SK-N-SH treated with all-trans-retinoic acid at 6 μM for 48 hours (cell line): ENCODE measurements around the gene POLE2.
A peak's percentile ranks its signal among the peaks of the same experiment; 100 is the strongest.

Experiments used
- ATAC-seq: fragments of 200-7000 bp; cut with Tn5 transposase; 3 replicates; pipeline ENCODE4 v1.9.1; 2020; ENCODE audit warnings: mild to moderate bottlenecking, moderate library complexity
- ARNTL ChIP-seq: fragments of 450-650 bp; formaldehyde crosslinking; IDR thresholded peaks from 2 replicates; pipeline ENCODE4 v1.5.0; 2020; ENCODE audit warnings: low read depth, mild to moderate bottlenecking, moderate library complexity, borderline replicate concordance
- BACH2 ChIP-seq: fragments of 250-450 bp; sonication (Bioruptor Pico); IDR thresholded peaks from 2 replicates; pipeline ENCODE4 v1.9.0; 2021; ENCODE audit warnings: mild to moderate bottlenecking, borderline replicate concordance
- ISL1 ChIP-seq: fragments of 250-450 bp; sonication (Bioruptor Pico); IDR thresholded peaks from 2 replicates; pipeline ENCODE4 v2.1.2; 2022; ENCODE audit warnings: mild to moderate bottlenecking, moderate library complexity
- OSR1 ChIP-seq: fragments of 250-450 bp; sonication (Bioruptor Pico); IDR thresholded peaks from 2 replicates; pipeline ENCODE4 v1.8.0; 2022; ENCODE audit warnings: moderate library complexity, mild to moderate bottlenecking, inconsistent platforms
- RARB ChIP-seq: fragments of 250-450 bp; sonication (Bioruptor Pico); IDR thresholded peaks from 2 replicates; pipeline ENCODE4 v1.8.0; 2021; ENCODE audit warnings: mild to moderate bottlenecking, moderate library complexity
- SNAI2 ChIP-seq: fragments of 250-450 bp; sonication (Bioruptor Pico); IDR thresholded peaks from 2 replicates; pipeline ENCODE4 v1.5.0; 2020; ENCODE audit warnings: mild to moderate bottlenecking, moderate library complexity
- TCF4 ChIP-seq: fragments of 250-450 bp; sonication (Bioruptor Pico); IDR thresholded peaks from 2 replicates; pipeline ENCODE4 v1.8.0; 2021; ENCODE audit warnings: mild to moderate bottlenecking, moderate library complexity, borderline replicate concordance
- TOX ChIP-seq: fragments of 250-450 bp; sonication (Bioruptor Pico); IDR thresholded peaks from 2 replicates; pipeline ENCODE4 v1.8.0; 2021; ENCODE audit warnings: mild to moderate bottlenecking, moderate library complexity, borderline replicate concordance
- ZFP3 ChIP-seq: fragments of 250-450 bp; sonication (Bioruptor Pico); IDR thresholded peaks from 2 replicates; pipeline ENCODE4 v1.5.0; 2020; ENCODE audit warnings: mild to moderate bottlenecking, moderate library complexity
- ZFP30 ChIP-seq: fragments of 450-650 bp; formaldehyde crosslinking; IDR thresholded peaks from 2 replicates; pipeline ENCODE4 v1.5.0; 2022; ENCODE audit warnings: mild to moderate bottlenecking, moderate library complexity
- ZNF565 ChIP-seq: fragments of 450-650 bp; formaldehyde crosslinking; conservative IDR thresholded peaks from 2 replicates; pipeline ENCODE4 v1.5.0; 2020; ENCODE audit warnings: low read depth, mild to moderate bottlenecking, moderate library complexity
- ZNF70 ChIP-seq: fragments of 450-650 bp; formaldehyde crosslinking; IDR thresholded peaks from 2 replicates; pipeline ENCODE4 v1.5.0; 2020; ENCODE audit warnings: mild to moderate bottlenecking, moderate library complexity
- ZNF8 ChIP-seq: fragments of 450-650 bp; formaldehyde crosslinking; IDR thresholded peaks from 2 replicates; pipeline ENCODE4 v1.5.0; 2020; ENCODE audit warnings: mild to moderate bottlenecking, moderate library complexity
- TF ChIP-seq, protein P1 (sequence below): fragments of 250-450 bp; sonication (Bioruptor Pico); IDR thresholded peaks from 2 replicates; pipeline ENCODE4 v1.5.1; 2020; ENCODE audit warnings: low read depth, mild to moderate bottlenecking, moderate library complexity
- TF ChIP-seq, protein P2 (sequence below): fragments of 250-450 bp; sonication (Bioruptor Pico); IDR thresholded peaks from 2 replicates; pipeline ENCODE4 v1.5.1; 2021; ENCODE audit warnings: mild to moderate bottlenecking, moderate library complexity
- TF ChIP-seq, protein P3 (sequence below): fragments of 250-450 bp; sonication (Bioruptor Pico); IDR thresholded peaks from 2 replicates; pipeline ENCODE4 v1.5.0; 2020; ENCODE audit warnings: mild to moderate bottlenecking, moderate library complexity
- TF ChIP-seq, protein P4 (sequence below): fragments of 250-450 bp; sonication (Bioruptor Pico); IDR thresholded peaks from 2 replicates; pipeline ENCODE4 v1.8.0; 2021; ENCODE audit warnings: low read depth, mild to moderate bottlenecking, moderate library complexity, borderline replicate concordance
- TF ChIP-seq, protein P5 (sequence below): fragments of 250-450 bp; sonication (Bioruptor Pico); IDR thresholded peaks from 2 replicates; pipeline ENCODE4 v1.8.0; 2020; ENCODE audit warnings: mild to moderate bottlenecking, moderate library complexity, borderline replicate concordance

The POLE2 gene

DNA sequence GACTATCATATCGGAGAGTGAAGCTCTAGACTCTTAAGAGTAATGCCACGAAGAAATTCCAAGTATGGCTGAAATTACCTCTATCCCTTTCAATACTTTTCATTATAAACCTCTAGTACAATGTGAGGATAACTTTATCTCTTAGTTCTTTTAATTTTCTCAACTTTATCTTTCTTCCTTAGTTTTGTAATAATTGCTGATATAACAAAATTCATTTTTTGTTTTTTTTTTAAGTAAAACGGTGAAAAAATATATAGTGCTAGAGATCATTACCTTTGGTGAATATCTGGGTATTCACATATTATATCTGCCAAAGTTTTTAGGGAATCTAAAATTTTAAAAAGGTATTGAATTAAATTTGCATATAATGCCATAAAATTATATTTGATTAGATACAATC, 33.5 kb downstream of the POLE2 start (continued):
- TF ChIP-seq, protein P1, sequence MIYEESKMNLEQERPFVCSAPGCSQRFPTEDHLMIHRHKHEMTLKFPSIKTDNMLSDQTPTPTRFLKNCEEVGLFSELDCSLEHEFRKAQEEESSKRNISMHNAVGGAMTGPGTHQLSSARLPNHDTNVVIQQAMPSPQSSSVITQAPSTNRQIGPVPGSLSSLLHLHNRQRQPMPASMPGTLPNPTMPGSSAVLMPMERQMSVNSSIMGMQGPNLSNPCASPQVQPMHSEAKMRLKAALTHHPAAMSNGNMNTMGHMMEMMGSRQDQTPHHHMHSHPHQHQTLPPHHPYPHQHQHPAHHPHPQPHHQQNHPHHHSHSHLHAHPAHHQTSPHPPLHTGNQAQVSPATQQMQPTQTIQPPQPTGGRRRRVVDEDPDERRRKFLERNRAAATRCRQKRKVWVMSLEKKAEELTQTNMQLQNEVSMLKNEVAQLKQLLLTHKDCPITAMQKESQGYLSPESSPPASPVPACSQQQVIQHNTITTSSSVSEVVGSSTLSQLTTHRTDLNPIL (CRISPR knock-in tag), result no peak
- TF ChIP-seq ZNF565 (CRISPR knock-in tag) (no peak), TOX (no peak), ZFP30 (no peak)
- TF ChIP-seq, protein P2, sequence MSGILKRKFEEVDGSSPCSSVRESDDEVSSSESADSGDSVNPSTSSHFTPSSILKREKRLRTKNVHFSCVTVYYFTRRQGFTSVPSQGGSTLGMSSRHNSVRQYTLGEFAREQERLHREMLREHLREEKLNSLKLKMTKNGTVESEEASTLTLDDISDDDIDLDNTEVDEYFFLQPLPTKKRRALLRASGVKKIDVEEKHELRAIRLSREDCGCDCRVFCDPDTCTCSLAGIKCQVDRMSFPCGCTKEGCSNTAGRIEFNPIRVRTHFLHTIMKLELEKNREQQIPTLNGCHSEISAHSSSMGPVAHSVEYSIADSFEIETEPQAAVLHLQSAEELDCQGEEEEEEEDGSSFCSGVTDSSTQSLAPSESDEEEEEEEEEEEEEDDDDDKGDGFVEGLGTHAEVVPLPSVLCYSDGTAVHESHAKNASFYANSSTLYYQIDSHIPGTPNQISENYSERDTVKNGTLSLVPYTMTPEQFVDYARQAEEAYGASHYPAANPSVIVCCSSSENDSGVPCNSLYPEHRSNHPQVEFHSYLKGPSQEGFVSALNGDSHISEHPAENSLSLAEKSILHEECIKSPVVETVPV (CRISPR knock-in tag), result no peak
- TF ChIP-seq, all 23 proteins: peak for 0

DNA sequence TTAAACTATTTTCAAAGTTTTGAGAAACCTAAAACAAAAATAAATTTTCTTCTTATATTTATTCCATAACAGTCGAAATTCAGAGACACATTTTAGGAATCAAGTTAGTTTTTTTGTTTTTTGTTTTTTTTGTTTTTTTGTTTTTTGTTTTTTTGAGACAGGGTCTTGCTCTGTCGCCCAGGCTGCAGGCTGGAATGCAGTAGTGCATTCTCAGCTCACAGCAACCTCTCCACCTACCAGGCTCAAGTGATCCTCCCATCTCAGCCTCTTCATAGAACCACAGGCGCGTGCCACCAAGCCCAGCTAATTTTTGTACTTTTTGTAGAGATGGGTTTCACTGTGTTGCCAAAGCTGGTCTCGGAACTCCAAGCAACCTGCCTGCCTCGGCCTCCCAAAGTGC, 34.5 kb downstream of the POLE2 start:
- no peak for TF ChIP-seq BACH2 (CRISPR knock-in tag)
- no peak for TF ChIP-seq ZFP3 (CRISPR knock-in tag)
- no peak for TF ChIP-seq TOX
- TF ChIP-seq, protein P1 (CRISPR knock-in tag), result no peak
- no peak for TF ChIP-seq ZNF565 (CRISPR knock-in tag)
- TF ChIP-seq, protein P3, sequence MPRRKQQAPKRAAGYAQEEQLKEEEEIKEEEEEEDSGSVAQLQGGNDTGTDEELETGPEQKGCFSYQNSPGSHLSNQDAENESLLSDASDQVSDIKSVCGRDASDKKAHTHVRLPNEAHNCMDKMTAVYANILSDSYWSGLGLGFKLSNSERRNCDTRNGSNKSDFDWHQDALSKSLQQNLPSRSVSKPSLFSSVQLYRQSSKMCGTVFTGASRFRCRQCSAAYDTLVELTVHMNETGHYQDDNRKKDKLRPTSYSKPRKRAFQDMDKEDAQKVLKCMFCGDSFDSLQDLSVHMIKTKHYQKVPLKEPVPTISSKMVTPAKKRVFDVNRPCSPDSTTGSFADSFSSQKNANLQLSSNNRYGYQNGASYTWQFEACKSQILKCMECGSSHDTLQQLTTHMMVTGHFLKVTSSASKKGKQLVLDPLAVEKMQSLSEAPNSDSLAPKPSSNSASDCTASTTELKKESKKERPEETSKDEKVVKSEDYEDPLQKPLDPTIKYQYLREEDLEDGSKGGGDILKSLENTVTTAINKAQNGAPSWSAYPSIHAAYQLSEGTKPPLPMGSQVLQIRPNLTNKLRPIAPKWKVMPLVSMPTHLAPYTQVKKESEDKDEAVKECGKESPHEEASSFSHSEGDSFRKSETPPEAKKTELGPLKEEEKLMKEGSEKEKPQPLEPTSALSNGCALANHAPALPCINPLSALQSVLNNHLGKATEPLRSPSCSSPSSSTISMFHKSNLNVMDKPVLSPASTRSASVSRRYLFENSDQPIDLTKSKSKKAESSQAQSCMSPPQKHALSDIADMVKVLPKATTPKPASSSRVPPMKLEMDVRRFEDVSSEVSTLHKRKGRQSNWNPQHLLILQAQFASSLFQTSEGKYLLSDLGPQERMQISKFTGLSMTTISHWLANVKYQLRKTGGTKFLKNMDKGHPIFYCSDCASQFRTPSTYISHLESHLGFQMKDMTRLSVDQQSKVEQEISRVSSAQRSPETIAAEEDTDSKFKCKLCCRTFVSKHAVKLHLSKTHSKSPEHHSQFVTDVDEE (CRISPR knock-in tag), result no peak
- no peak for TF ChIP-seq ZFP30
- no peak for TF ChIP-seq TCF4 (CRISPR knock-in tag)
- TF ChIP-seq ZNF70 (CRISPR knock-in tag), result no peak
- TF ChIP-seq, protein P2 (CRISPR knock-in tag), result no peak
- TF ChIP-seq OSR1 (CRISPR knock-in tag), result no peak
- no peak for TF ChIP-seq SNAI2
- TF ChIP-seq ARNTL (CRISPR knock-in tag), result no peak
- no peak for TF ChIP-seq RARB (CRISPR knock-in tag)
- ATAC-seq, result no peak

DNA sequence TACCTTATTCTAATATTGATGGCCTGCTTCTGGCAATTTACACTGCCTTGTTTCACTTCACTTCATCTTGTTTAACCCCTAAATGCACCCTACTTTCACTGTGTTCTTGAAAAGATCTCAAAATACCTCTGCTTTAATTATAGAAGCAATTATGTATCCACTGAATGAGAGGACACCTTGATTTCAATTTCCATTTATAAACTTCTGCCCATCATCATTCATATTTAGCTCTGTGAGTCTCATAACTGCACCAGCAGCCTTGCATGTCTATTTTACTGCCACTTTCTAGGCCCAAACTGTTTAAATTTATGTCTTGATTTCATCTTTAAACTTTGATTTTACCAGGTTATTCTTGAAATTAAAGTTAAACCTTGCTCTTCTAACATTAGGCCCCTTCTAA, 45.9 kb downstream of the POLE2 start:
- TF ChIP-seq ZNF8 (CRISPR knock-in tag), result no peak
- ATAC-seq, result no peak

DNA sequence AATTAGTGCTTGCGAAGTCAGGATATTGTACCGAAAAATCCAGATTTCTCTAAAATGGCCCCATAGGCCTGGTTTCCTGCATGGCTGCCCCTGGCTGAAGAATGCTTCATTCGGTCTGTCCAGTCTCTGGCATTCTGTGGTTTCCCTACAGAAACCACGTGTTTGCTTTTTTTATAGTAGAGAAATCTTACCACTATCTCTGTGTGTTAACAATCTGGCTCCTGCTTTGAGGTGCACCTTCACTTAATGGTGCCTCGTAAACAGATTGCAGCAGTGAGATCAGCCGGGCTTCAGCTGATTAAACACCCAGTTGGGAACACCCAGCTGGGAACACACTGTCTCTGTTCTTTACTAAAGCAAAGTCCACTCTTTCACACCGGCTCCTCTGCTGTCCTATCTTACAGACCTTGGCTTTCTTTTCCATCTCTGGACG, 46.3 kb downstream of the POLE2 start:
- ATAC-seq, result peak; percentile 57
- no peak for TF ChIP-seq ZFP30
- no peak for TF ChIP-seq BACH2 (CRISPR knock-in tag)
- TF ChIP-seq, protein P1 (CRISPR knock-in tag), result no peak
- TF ChIP-seq RARB (CRISPR knock-in tag), result no peak
- no peak for TF ChIP-seq ARNTL (CRISPR knock-in tag)
- TF ChIP-seq TCF4 (CRISPR knock-in tag), result no peak
- TF ChIP-seq OSR1 (CRISPR knock-in tag), result no peak
- TF ChIP-seq, protein P2 (CRISPR knock-in tag), result no peak
- TF ChIP-seq ZNF8 (CRISPR knock-in tag), result no peak
- TF ChIP-seq, protein P4, sequence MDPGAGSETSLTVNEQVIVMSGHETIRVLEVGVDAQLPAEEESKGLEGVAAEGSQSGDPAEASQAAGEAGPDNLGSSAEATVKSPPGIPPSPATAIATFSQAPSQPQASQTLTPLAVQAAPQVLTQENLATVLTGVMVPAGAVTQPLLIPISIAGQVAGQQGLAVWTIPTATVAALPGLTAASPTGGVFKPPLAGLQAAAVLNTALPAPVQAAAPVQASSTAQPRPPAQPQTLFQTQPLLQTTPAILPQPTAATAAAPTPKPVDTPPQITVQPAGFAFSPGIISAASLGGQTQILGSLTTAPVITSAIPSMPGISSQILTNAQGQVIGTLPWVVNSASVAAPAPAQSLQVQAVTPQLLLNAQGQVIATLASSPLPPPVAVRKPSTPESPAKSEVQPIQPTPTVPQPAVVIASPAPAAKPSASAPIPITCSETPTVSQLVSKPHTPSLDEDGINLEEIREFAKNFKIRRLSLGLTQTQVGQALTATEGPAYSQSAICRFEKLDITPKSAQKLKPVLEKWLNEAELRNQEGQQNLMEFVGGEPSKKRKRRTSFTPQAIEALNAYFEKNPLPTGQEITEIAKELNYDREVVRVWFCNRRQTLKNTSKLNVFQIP (CRISPR knock-in tag), result no peak
- no peak for TF ChIP-seq ZNF70 (CRISPR knock-in tag)
- no peak for TF ChIP-seq ISL1
- TF ChIP-seq, protein P5, sequence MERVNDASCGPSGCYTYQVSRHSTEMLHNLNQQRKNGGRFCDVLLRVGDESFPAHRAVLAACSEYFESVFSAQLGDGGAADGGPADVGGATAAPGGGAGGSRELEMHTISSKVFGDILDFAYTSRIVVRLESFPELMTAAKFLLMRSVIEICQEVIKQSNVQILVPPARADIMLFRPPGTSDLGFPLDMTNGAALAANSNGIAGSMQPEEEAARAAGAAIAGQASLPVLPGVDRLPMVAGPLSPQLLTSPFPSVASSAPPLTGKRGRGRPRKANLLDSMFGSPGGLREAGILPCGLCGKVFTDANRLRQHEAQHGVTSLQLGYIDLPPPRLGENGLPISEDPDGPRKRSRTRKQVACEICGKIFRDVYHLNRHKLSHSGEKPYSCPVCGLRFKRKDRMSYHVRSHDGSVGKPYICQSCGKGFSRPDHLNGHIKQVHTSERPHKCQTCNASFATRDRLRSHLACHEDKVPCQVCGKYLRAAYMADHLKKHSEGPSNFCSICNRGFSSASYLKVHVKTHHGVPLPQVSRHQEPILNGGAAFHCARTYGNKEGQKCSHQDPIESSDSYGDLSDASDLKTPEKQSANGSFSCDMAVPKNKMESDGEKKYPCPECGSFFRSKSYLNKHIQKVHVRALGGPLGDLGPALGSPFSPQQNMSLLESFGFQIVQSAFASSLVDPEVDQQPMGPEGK, result no peak
